Measurements from ENCODE around the gene SLC18A2. TPM values are rescaled to one million over a fixed set of nuclear protein-coding genes. Genes with fewer than 3 reads are reported as not detected.

SLC18A2 gene
- total RNA-seq, 1 donor from 2014 or later = not detected

DNA sequence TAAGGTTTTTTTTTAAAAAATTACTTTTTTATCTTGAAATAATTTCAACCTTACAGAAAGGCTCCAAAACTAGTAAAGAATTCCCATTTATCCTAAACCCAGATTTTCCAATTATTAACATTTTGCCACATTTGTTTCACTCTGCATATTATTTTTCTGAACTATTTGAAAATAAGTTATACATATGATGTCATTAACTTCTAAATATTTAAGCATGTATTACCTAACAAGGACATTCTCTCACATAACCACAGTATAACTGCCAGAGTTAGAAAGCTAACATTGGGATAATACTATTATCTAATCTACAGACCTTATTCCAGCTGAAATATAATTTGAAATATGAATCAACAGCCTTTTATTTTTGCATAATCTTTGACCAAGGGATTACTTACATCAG is 65.8 kb downstream of the SLC18A2 start:
- DNase-seq (ENCODE audit: low read depth) = no peak

DNA sequence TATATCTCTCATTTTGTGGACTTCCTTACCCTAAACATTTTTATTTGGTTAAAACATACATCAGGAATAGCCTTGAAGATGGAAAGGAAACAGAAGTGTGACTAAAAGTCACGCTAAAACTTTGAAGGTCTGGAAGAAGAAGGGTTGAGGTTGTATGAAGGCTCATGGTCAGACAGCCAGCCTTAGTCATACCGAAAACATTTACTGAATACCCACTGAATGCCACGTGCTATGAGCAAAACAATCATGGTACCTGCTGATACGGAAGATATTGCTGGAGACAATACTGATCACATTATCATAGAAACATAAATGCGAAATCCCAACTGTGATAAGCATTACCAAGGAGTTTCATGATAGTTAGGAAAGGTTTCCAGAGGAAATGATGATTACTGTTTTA is 70.3 kb downstream of the SLC18A2 start:
- DNase-seq (ENCODE audit: low read depth) = no peak

DNA sequence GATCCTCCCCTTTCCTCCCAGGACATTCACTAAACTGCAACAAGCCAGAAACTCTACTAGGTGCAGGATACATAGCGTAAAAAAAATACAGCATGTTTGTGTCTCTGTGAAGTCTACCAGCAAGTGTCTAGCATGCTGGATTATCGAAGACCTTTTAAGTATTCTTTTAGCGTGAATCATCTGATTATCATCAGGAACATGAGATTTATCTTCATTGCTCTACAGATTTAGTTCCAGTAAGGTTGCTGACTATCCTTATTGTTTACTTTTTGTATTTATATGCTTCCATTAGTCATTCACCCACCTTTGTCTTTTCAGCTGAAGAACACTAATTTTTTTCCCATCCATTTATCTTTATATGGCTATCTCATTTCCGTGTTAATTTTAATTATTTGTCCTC is 71.5 kb downstream of the SLC18A2 start:
- DNase-seq (ENCODE audit: low read depth) = no peak

- no peak for DNase-seq (ENCODE audit: low read depth)
Measured at GRCh38 chr10:117313641-117314040, 72.7 kb downstream of the SLC18A2 start.

DNA sequence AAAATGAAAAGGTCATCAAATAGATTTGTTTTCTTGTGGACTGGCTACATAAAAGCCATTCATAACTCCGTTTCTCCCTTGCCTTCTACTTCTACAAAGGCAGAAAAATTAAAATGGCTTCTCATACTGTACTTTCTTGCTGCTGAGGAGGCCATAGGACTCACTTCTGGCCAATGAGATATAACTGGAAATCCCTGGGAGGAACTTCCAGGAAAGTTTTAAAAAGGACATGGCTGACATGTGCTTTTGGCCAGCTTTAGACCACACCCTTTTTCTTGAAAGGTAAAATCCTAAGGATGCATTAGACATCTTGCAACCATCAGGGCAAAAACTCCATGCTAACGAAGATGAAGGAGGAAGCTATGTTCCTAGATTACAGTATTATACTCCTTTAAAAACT is 75.8 kb downstream of the SLC18A2 start:
- no peak for DNase-seq (ENCODE audit: low read depth)

DNA sequence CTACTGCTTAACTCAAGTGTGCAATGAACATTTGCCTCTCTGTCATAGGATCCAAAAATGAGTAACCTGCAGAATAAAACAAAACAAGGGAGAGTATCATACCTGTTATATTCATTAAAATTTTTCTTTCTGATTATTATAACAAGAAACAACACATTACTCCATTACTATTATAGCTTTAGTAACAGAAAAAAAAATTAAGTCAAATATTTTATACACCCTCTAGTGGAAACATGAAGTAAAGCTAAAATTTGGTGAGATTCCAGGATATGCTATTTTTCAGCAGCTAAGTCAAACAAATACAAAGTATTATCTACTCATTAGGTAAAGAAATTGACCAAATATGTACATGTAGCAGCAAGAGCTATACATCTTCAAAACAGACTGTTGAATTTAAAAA is 78.0 kb downstream of the SLC18A2 start:
- no peak for DNase-seq (ENCODE audit: low read depth)

GRCh38 chr10:117320050-117320665 is 79.2 kb downstream of the SLC18A2 start:
- peak; percentile 18 for DNase-seq (ENCODE audit: low read depth)

DNA sequence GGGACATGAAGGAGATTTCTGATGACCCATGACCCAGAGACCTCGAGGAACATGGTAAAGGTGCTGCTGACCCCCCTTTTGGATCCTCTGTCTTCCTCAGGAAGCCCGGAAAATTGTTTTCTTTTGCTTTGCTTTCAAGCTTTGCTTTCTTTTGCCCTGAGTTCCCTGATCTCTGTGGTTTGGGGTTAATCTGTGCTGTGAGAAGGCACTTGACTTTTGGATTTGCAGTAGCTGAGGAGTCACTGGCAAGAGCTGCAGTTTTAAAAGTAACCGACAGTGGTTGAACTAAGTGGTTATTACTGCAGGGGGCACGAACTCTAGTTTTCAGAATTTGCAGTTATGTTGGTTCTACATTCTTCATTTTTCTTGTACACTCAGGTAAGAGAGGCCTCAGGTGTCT is 81.3 kb downstream of the SLC18A2 start:
- peak; percentile 38 for DNase-seq (ENCODE audit: low read depth)

DNA sequence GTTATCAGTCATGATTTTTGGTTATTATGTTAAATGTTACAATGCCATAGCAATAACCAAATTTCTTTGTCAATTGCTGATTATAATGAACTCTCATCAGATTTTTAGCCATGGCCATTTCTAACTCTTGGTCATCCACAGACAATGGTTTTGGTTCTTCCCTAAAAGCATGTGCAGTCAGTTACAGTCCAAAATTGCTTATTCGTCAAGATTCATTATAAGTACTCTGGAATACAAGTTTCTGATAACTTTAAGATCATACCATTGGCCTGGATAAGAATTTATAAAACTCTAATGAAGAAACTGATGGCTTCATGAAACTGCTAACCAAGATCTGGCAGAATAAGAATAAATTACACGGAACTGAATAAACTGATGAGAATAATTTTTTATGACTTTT is 83.5 kb downstream of the SLC18A2 start:
- no peak for DNase-seq (ENCODE audit: low read depth)

DNA sequence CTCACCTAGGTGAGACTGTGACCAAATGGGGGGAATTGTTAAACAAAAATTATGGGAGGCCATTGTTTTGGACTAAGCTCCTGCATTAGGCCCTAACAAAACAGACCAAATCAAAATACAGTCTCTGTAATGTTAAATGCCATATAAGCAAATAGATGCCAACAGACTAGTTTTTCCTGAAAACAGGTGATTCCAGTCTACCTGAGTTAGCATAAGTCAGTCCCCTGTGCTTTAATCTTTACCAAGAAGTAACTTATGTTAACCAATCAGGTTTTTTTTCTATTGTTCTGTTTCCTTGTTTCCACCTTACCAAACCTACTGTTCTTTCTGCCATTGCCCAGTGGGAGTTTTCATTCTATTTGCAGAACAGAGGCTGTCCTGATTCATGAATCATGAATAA is 86.3 kb downstream of the SLC18A2 start:
- no peak for DNase-seq (ENCODE audit: low read depth)

Other genes with a start within 250 kb of the SLC18A2 start
- 3.2 and 3.6 TPM in 2 replicates for gene SHTN1, start 235.9 kb upstream of the SLC18A2 start, total RNA-seq
- not detected in 2 replicates for gene VAX1, start 102.8 kb upstream of the SLC18A2 start, total RNA-seq
- gene KCNK18, start 43.6 kb upstream of the SLC18A2 start, total RNA-seq = not detected in 2 replicates
- 22.9 and 24.0 TPM in 2 replicates for gene PDZD8, start 134.3 kb downstream of the SLC18A2 start, total RNA-seq

Data from myocyte (in vitro differentiated cells).